OCI-M2 (cell line): ENCODE measurements around the gene FAM200A.
"Not testable (repeated sequence)": the region's sequence is repeated elsewhere in the genome, so short reads cannot be mapped to it uniquely, and the experiment has no call there.

Experiments
- DNase-seq: peaks from one replicate; lab custom pipeline; 2025; ENCODE audit not compliant: unreplicated experiment; lab: John Stamatoyannopoulos, UW

Gene FAM200A

DNA sequence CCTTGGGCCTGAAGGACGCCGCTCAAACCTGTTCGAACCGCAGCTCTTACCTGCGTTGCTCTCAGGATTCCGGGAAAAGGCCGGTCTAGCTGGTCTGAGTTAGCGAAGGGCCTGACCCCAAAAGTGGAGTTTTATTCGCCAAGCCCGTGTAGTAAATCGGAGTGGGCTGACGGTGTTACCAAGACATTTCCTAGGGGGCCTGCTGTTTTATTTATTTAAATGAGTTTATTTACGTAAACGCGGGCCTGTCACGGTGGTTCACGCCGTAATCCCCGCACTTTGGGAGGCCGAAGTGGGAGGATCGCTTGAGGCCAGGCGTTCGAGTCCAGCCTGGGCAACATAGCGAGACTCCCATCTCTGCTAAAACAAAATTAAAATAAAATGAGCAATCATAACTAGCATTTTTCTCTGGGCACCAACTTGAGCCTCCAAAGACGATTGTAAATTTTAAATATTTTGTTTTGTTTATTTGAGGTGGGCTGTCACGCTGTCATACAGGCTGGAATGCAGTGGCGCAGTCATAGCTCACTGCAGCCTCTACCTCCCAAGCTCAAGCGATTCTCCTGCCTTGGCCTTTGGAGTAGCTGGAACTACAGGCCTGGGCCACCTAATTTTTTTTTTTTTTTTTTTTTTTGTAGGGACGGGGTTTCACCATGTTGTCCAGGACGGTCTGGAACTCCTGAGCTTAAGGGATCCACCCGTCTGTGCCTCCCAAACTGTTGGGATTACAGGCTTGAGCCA, 7.4 kb upstream of the FAM200A start:
- DNase-seq = no peak

DNA sequence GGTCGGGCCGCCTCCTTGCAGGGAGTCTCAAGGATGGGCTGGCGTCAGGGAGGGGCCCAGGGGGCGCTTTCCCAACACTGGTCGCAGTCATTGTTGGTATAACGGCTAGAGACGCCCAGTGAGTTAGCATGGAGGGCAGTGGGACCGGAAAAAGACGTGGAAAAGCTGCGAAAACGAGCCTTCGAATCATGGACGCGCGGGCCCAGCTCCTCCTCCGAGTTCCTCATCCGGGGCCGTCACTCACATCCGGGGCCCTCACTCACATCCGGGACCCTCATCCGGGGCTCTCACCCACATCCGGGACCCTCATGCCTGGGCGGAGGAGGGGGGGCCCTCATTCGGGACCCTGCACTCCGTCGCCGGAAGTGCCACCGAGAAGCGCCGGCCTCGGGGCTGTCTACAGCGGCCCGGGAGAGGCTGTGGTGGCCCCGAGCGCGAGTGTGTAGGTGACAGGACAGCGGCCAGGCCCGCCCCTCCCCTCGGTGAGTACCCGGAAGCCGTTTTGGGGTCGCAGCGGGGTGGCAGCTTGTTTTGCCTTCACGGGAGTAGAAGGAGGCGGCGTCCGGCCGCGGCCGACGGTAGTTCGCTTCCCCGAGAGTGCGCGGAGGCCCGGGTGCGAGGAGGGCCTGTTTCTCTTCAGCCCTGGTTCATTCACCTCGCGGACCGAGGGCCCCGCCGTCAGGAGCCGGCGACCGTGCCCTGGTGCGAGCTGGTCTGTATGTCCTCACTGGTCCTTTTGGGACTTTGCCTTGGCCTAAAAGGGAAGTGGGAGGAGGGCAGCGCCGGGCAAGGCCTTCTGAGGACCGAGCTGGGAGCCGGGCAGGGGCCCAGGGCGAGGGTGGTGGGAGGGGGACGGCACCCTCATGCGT, 6.6 kb upstream of the FAM200A start, which contains the start of gene ZNF655:
Gene ZNF655, plus strand, starts transcription at position 337 of the 869 bp plus-strand sequence. CDS start 1,918 bp downstream, outside the sequence.
- no peak for DNase-seq

DNA sequence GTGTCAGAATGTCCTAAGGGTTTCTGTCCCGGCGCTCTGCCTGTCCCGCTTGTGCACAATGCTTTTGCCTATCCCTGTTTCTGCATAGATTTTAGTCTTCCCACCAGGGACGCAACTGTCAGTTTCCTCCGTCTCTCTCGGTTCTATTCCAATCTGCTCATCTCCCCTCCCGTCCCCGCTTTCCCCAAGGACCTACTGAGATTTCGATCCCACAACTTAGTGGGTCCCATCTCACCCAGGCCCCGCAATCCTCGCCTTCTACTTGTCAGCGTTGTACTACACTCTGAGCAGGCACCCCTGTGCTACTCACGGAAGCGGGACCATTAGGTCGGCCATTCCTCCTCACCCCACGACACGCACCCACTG, 6.0 kb upstream of the FAM200A start:
- DNase-seq = no peak

DNA sequence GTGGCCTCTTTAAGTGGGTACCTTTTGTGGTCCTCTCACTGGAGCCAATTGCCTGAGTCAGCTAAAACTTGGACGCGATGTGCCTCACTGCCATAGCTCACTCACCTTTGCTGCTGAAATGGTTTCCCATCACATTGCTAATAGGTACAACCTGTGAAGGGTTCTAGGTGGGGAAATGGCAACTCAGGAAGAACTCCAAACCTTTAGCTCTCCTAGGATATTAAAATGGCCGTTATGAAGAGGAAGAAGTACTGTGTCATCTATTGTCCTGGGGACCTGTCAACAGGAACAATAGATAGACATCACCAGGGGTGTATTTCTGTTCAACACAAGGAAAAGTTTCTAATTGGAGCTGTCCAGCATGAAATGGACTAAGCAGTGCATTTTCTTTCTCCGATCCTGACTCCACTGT, 5.3 kb upstream of the FAM200A start:
- DNase-seq = no peak

DNA sequence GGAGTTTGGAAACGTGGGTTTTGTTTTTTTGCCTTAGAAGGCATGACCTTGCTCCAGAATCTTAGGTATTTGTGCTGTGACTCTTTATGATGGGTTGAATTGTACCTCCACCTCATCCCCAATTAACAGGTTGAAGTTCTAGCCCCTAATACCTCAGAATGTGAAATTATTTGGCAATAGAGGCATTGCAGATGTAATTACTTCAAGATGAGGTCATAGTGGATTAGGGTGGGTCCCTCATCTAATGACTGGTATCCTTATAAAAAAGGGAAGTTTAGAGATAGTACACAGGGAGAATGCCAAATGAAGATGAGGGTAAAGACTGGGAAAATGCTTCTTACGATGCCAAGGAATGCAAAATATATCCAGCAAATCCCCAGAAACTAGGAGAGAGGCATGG, 3.0 kb upstream of the FAM200A start:
- no peak for DNase-seq

DNA sequence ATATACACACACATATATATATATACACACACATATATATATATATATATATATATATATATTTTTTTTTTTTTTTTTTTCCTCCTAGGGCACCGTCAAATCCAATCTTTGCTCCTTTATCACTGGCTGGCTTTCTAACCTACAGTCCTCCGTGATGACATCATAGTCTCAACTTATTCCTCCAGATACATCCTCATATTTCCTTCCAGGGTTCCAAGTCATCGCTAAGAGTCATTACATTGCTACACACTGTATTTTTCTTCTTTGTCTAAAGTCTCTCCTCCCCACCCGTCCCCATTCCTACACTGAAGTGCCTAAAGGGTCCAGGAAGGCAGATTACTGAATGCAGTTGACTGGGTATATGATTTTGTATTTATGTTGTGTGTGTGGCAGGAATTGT, 1.1 kb upstream of the FAM200A start:
- no peak for DNase-seq

DNA sequence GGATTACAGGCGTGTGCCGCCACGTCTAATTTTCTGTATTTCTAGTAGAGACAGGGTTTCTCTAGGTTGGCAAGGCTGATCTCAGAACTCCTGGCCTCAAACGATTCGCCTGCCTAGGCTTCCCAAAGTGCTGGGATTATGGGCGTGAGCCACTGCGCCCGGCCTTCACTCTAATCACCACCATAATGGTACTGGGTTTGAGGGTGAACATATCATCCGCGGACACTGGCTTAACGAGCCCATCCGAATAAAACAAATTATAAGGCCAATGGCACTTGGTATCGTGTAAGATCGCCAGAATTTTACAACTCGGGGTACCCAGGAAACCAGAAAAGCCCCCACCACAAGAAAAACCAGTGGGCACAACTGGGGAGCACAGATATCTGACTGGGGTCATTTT, 580 bp downstream of the FAM200A start:
- DNase-seq = no peak

DNA sequence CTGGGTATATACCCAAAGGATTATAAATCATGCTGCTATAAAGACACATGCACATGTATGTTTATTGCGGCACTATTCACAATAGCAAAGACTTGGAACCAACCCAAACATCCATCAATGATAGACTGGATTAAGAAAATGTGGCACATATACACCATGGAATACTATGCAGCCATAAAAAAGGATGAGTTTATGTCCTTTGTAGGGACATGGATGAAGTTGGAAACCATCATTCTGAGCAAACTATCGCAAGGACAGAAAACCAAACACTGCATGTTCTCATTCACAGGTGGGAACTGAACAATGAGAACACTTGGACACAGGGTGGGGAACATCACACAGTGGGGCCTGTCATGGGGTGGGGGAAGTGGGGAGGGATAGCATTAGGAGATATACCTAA, 2.4 kb downstream of the FAM200A start:
- DNase-seq = not testable (repeated sequence)

DNA sequence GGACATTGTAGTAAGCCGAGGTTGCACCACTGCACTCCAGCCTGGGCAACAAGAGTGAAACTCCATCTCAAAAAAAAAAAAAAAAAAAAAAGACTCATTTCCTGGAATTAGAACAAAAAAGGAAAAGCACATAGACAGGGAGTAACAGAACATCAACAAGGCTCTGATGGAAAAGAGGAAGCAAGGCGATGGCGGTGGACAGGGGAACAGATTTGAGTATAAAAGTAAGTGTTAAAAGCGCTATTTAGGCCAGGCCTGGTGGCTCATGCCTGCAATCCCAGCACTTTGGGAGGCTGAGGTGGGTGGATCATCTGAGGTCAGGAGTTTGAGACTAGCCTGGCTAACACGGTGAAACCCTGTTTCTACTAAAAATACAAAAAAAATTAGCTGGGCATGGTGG, 6.6 kb downstream of the FAM200A start:
- not testable (repeated sequence) for DNase-seq

DNA sequence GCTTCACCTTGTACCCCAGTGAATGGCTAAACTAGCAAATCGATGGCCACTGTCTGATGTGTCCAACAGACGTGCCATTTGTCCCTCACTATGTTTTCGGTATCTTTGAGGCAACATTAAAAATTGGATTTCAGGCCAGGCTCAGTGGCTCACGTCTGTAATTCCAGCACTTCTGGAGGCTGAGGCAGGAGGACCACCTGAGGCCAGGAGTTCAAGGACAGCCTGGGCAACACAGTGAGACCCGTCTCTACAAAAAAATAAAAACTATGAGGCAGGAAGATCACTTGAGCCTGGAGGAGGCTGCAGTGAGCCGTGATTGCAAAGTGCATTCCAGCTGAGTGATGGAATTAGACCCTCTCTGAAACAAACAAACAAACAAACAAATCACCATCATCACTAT, 8.0 kb downstream of the FAM200A start:
- DNase-seq = no peak

DNA sequence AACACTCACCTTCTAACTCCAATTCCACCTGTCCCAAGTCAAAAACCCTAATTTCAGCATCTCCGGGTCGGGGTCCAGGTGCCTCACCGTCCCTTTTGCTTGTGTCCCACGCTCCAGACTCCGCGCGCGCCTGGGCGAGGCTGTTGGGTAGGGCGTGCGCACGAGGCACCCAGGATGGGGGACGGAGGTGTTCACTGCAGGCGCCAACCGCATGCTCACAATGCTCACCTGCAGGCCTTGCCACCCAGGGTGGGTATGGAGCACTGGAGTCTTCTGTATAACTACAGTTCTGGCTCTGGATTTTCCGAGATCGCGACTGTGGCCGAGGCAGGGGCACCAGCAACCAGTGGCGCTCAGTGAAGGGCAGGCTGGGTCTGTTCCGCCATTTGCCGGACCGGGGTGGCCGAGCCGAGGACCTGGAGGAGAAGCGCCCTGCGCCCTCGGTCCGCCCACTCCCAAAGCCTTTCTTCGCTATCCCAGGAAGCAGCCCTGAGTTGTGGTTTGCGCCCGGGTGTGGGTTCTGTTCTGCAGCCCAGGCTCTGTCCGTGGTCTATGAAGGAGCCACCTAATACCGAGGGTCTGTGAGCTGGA, 8.7 kb downstream of the FAM200A start:
- no peak for DNase-seq

DNA sequence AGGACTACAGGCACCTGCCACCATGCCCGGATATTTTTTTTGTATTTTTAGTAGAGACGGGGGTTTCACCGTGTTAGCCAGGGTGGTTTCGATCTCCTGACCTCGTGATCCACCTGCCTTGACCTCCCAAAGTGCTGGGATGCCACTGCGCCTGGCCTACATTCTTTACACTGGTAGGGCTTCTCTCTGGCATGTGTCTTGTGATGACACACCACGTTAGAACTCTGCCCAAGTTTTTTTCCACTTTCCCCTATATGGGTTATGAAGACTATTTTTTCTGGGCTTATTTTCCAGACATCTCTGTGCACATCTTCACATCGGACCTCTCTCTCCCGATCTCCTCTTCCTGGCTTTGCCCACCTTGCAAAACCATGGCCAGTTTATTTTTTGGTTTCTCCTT, 10.7 kb downstream of the FAM200A start:
- no peak for DNase-seq

DNA sequence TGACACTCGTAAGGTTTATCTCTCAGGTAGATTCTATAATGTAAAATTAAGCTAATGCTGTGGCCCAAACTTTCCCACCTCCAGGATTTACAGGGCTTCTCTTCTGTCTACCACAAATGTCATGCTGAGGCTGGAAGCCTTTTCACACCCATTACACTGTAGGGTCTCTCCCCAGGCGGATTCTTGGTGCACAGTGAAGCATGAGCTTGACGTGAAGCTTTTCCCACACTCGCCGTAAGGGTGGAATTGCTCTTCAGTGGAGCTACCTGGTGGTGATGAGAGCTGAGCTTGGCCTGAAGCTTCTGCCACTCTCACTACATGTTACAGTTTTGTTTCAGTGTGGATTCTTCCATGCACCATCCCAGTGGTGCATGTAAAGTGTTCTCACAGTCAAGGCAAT, 11.4 kb downstream of the FAM200A start:
- DNase-seq = no peak

DNA sequence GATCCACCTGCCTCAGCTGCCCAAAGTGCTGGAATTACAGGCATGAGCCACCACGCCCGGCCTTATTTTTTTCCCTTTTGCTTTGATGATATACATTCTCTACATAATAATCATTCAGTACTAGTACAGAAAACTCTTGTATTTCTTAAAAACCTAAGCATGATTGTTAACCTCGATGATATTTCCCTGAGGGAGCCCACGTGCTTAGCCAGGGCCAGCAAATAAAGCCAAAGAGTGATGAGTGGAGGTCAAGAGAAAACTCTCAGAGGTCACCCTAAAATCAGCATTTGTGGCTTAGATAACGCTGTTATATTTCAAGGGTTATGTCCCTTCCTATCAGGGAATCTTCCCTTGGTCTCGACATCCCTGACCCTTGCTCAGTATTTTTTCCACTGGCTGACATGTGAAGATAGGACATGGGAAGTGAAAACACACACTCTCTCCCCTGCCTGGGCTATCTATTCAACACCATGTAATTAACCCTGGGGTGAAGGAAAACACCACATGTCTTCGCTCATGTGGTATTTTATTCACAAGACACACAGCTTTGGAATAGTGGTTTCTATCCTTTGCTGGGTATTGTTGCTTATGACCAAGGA, 12.6 kb downstream of the FAM200A start:
- no peak for DNase-seq

DNA sequence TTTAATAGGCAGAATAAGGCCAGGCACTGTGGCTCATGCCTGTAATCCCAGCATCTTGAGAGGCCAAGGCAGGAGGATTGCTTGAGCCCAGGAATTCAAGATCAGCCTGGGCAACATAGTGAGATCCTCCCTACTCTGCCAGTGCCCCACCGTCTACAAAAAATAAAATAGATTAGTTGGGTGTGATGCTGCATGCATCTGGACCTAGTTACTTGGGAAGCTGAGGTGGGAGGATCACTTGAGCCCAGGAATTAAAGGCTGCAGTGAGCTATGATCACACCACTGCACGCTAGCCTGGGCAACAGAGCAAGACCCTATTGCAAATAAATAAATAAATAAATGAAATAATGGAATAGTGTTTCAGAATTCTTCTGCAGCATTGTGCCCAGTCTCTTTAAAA, 16.2 kb downstream of the FAM200A start:
- no peak for DNase-seq

DNA sequence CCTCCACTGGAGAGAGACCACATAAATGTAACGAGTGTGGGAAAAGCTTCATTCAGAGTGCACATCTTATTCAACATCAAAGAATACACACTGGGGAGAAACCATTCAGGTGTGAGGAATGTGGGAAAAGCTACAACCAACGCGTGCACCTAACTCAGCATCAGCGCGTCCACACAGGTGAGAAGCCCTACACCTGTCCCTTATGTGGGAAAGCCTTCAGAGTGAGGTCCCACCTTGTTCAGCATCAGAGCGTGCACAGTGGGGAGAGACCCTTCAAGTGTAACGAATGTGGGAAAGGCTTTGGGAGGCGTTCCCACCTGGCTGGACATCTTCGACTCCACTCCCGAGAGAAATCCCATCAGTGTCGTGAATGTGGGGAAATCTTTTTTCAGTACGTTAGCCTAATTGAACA, 20.6 kb downstream of the FAM200A start:
- DNase-seq = no peak

DNA sequence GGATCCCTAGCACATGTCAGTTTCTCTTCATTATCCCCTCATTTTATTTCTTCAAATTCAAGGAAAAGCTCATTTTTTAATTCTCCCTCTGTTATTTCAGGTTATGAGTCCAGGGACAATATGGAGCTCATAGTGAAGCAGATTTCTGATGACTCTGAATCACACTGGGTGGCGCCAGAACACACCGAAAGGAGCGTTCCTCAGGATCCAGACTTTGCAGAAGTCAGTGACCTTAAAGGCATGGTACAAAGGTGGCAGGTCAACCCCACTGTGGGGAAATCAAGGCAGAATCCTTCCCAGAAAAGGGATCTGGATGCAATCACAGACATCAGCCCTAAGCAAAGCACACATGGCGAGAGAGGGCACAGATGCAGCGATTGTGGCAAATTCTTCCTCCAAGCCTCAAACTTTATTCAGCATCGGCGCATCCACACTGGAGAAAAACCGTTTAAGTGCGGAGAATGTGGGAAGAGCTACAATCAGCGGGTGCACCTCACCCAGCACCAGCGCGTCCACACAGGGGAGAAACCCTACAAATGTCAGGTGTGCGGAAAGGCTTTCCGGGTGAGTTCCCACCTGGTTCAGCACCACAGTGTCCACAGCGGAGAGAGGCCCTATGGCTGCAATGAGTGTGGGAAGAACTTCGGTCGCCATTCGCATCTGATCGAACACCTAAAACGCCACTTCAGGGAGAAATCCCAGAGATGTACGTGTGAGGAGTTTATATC, 26.0 kb downstream of the FAM200A start:
- no peak for DNase-seq

DNA sequence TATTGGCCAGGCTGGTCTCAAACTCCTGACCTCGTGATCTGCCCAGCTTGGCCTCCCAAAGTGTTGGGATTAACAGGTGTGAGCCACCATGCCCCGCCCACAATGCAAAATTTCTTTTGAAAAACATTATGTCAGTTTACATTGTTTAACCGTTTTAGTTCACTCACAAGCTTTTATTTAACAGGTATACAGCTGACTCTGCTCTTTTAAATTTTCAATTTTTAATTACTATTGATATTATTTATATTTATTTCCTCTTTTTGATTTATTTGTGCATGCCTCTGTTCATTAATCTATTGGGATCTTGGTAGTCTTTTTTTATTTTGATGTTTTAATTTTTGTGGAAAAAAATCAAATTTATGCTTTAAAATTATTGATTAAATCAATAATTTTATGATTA, 30.5 kb downstream of the FAM200A start:
- no peak for DNase-seq

DNA sequence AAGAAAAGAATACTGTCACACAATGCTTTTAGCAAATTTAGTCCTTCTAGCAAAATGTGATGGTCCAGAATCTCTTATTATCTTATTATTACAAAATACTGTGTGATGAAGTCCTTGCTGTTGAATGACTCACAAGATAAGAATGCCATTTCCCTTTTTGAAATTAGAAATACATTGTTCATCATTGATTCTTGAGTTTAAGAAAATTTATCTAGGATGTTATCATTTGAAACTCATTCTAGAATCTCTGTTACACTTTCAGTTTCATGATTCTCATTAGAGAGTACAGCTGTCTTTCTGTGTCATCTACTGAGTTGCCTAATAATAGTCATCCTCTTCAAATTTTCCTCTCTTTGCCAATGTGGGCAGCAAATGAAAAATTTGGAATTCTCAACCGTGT, 37.9 kb downstream of the FAM200A start:
- no peak for DNase-seq

DNA sequence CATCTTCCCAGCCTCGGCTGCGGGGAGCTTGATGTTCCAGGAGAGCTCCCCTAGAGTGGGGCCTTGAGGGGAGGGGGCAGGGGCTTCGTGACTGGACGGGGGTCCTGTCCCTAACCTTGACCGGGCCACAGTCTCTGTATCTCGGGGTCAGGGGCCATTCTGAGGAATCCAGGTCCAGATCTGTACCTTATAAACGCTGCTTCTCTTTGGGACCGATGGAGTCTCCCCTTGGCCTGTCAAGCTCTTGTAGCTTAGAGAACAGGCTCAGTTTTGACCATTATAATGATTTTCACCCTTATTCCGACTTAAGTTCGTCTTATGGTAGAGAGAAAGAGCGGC, 46.6 kb downstream of the FAM200A start:
- no peak for DNase-seq
